ENCODE measurements around the gene CSNK1D.
"Not testable (repeated sequence)": the region's sequence is repeated elsewhere in the genome, so short reads cannot be mapped to it uniquely, and the experiment has no call there.

Gene CSNK1D

DNA sequence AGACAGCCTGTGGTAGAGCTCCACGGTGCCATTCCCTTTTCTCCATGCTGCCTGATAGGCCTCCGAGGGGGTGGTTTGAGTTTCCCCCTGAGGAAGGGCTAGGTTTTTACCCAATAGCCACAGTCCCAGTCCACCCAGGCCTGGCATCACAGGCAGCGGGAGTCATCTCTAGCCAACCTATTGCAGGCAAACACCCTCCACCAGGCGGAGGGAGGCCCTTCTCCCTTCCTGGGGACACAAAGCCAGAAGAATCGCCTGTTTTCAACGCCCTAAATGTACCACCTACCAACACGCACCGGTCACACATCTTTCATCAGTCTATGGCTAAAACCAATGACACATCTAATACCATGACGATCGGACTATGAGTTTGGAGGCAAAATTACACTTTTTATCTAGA lies 7.4 kb downstream of the CSNK1D start:
- in situ Hi-C loops (cut with HindIII; ENCODE audit: low sequenced_read_pairs): no loop called here
- TF ChIP-seq, protein P1, sequence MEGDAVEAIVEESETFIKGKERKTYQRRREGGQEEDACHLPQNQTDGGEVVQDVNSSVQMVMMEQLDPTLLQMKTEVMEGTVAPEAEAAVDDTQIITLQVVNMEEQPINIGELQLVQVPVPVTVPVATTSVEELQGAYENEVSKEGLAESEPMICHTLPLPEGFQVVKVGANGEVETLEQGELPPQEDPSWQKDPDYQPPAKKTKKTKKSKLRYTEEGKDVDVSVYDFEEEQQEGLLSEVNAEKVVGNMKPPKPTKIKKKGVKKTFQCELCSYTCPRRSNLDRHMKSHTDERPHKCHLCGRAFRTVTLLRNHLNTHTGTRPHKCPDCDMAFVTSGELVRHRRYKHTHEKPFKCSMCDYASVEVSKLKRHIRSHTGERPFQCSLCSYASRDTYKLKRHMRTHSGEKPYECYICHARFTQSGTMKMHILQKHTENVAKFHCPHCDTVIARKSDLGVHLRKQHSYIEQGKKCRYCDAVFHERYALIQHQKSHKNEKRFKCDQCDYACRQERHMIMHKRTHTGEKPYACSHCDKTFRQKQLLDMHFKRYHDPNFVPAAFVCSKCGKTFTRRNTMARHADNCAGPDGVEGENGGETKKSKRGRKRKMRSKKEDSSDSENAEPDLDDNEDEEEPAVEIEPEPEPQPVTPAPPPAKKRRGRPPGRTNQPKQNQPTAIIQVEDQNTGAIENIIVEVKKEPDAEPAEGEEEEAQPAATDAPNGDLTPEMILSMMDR (IDR thresholded peaks at IDR 0.05; ENCODE audit: low read depth, low read length): no peak
- no peak overlapping the region for H3K4me3 ChIP-seq (ENCODE audit: low read depth, low read length)

DNA sequence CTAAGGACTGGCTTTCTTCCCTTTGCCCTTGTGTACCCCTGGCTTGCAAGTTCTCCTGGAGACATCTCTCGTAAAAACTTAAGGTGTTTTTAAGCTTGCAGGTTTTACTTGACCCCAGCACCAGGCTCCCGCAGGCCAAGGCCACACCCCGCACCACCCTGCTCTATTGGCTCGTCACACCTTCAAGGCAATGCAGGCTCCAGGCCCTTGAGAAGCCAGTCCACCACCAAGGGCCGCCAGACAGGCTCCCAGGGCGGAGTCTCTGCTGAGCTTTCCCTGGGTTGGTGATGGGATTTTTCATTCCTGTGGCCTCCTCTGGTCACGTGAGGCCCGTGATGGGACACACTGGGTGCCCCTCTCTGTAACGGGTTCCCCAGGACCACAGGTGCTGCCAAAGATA lies 9.9 kb downstream of the CSNK1D start:
- H3K4me3 ChIP-seq (ENCODE audit: low read depth, low read length): no peak overlapping the region
- no peak for DNase-seq (ENCODE audit: low read depth, low spot score)
- in situ Hi-C loops (cut with HindIII; ENCODE audit: low sequenced_read_pairs): no loop called here
- TF ChIP-seq, protein P1 (IDR thresholded peaks at IDR 0.05; ENCODE audit: low read depth, low read length): no peak

More for the DNA sequence above, 7.4 kb downstream of the CSNK1D start:
- DNase-seq (ENCODE audit: low read depth, low spot score): no peak

DNA sequence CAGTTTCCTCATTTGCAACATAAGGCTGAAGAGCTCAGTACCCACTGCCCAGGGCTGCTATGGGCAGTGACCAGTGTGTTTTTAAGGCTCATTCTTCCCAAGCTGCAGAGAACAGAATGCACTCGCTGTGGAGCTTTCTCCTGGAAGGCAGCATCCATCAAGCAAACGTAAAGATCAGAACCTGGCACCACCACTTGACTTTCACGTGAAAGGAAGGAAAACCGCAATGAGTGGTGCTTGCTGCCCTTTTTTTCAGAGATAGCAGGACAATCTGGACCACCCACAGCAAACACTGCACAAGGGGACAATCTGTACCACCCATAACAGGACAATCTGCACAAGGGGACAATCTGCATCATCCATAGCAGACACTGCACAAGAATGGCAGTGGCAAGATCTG lies 11.2 kb downstream of the CSNK1D start:
- H3K4me3 ChIP-seq (ENCODE audit: low read depth, low read length): no peak overlapping the region
- TF ChIP-seq, protein P1 (IDR thresholded peaks at IDR 0.05; ENCODE audit: low read depth, low read length): no peak
- in situ Hi-C loops (cut with HindIII; ENCODE audit: low sequenced_read_pairs): no loop called here
- DNase-seq (ENCODE audit: low read depth, low spot score): no peak

DNA sequence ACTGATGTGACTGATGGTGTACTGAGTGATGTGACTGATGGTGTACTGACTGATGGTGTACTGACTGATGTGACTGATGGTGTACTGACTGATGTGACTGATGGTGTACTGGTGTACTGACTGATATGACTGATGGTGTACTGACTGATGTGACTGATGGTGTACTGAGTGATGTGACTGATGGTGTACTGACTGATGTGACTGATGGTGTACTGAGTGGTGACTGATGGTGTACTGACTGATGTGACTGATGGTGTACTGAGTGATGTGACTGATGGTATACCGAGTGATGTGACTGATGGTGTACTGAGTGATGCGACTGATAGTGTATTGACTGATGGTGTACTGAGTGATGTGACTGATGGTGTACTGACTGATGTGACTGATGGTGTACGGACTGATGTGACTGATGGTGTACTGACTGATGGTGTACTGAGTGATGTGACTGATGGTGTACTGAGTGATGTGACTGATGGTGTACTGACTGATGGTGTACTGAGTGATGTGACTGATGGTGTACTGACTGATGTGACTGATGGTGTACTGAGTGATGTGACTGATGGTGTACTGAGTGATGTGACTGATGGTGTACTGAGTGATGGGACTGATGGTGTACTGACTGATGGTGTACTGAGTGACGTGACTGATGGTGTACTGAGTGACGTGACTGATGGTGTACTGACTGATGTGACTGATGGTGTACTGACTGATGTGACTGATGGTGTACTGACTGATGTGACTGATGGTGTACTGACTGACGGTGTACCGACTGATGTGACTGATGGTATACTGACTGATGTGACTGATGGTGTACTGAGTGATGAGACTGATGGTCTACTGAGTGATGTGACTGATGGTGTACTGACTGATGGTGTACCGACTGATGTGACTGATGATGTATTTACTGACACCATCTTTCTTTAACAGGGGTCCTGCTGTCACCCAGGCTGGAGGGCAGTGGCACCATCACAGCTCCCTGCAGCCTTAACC lies 13.2 kb downstream of the CSNK1D start:
- H3K4me3 ChIP-seq (ENCODE audit: low read depth, low read length); in situ Hi-C loops (cut with HindIII; ENCODE audit: low sequenced_read_pairs); DNase-seq (ENCODE audit: low read depth, low spot score): not testable (repeated sequence)

DNA sequence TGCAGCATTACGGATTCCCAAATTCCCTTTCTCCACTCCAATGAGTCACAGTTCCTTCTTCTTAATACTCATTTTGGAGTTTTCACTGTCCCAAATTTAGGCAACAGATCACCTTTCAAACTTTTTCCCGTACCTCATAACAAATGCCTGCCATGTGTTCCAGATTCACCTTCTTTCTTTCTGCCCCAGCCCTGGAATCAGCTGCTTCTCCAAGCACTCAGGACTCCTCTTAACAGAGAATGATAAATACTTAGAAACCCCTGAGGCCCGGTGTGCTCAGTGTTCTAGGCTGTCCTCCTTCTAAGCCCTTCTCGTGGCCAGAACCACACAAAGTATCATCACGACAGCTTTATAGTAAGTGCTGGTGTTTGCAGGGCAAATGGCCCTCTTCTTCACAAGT lies 14.9 kb downstream of the CSNK1D start:
- TF ChIP-seq, protein P1 (IDR thresholded peaks at IDR 0.05; ENCODE audit: low read depth, low read length): no peak
- in situ Hi-C loops (cut with HindIII; ENCODE audit: low sequenced_read_pairs): no loop called here
- DNase-seq (ENCODE audit: low read depth, low spot score): no peak
- H3K4me3 ChIP-seq (ENCODE audit: low read depth, low read length): no peak overlapping the region

DNA sequence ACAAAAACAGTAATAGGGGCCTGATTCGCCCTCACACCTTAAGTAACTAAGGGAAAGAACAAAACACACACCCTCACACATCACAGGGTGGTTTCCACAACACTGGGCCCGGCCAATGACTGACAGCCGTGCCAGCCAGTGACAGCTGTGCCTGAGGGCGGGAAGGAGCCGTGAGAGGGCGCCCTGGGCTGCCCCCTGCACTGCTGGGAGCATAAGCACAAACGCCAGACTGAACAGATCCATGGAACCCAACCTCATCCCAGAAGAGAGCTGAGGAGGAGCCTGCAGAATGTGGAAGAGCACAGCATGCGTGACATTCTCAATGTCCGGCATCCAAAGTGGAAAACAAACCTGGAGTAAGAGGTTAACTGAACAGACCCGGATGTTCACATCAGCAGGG lies 16.0 kb downstream of the CSNK1D start:
- no peak overlapping the region for H3K4me3 ChIP-seq (ENCODE audit: low read depth, low read length)
- TF ChIP-seq, protein P1 (IDR thresholded peaks at IDR 0.05; ENCODE audit: low read depth, low read length): no peak
- in situ Hi-C loops (cut with HindIII; ENCODE audit: low sequenced_read_pairs): no loop called here
- DNase-seq (ENCODE audit: low read depth, low spot score): no peak

DNA sequence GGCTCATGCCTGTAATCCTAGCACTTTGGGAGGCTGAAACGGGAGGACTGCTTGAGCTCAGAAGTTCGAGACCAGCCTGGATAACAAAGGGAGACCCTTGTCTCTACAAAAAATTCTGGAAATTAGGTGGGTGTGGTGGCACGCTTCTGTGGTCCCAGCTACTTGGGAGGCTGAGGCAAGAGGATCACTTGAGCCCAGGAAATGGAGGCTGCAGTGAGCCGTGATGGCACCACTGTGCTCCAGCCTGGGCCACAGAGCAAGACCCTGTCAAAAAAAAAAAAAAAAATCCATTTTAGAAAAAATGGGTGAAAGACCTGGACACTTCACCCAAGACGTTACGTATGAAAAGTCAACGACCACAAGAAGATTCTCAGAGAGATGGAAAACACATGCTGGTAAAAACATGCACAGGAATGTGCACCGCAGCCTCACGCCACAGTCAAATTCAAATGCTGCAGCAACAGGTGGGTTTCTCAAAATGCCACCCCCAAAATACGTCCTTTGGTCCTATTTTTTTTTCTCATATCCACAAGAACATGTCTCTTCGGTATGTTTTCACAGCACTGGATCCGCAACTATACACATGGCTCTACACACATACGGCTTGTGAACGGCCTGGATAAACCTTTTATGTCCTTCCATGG lies 17.1 kb downstream of the CSNK1D start:
- in situ Hi-C loops (cut with HindIII; ENCODE audit: low sequenced_read_pairs): no loop called here
- TF ChIP-seq, protein P1 (IDR thresholded peaks at IDR 0.05; ENCODE audit: low read depth, low read length): no peak
- no peak for DNase-seq (ENCODE audit: low read depth, low spot score)
- H3K4me3 ChIP-seq (ENCODE audit: low read depth, low read length): no peak overlapping the region

Measured in astrocyte of the spinal cord (primary cell).